CD8-positive, alpha-beta memory T cell (primary cell): ENCODE results near the gene ABCD3. TPM values are rescaled to one million over a fixed set of nuclear protein-coding genes. Genes with fewer than 3 reads are reported as not detected.

Source experiments
- CTCF ChIA-PET: fragments of 350-600 bp; sonication (Branson Sonifier 250); formaldehyde crosslinking; loops from one replicate; lab custom pipeline; 2021; ENCODE audit warnings: antibody characterized with exemption; lab: Charles Lee
- POLR2A ChIA-PET: fragments of 350-600 bp; sonication (Branson Sonifier 250); formaldehyde crosslinking; loops from one replicate; lab custom pipeline; 2021; ENCODE audit warnings: antibody characterized with exemption; lab: Charles Lee
- DNase-seq, 5 donors: peaks; one replicate each; pipeline versions ENCODE4 v3.0.0 to v3.0.0-alpha.2; 2020 to 2022; ENCODE audit warnings: mixed read lengths in 1 of 5
- H3K27ac ChIP-seq: one replicate; pipeline ENCODE4 v1.7.0; 2013; ENCODE audit warnings: low read depth, mild to moderate bottlenecking, low read length, moderate library complexity
- H3K27me3 ChIP-seq: 2 replicates; pipeline ENCODE4 v1.7.0; 2013; ENCODE audit warnings: low read length, mild to moderate bottlenecking; ENCODE audit not compliant: insufficient read depth, poor library complexity, severe bottlenecking
- H3K36me3 ChIP-seq: 2 replicates; pipeline ENCODE4 v1.7.0; 2013; ENCODE audit warnings: mild to moderate bottlenecking, low read length, moderate library complexity; ENCODE audit not compliant: insufficient read depth
- H3K4me1 ChIP-seq: 2 replicates; pipeline ENCODE4 v1.7.0; 2013; ENCODE audit warnings: mild to moderate bottlenecking, low read length, moderate library complexity; ENCODE audit not compliant: insufficient read depth
- H3K4me3 ChIP-seq: 2 replicates; pipeline ENCODE4 v1.7.0; 2013; ENCODE audit warnings: mild to moderate bottlenecking, low read length
- H3K9me3 ChIP-seq: 2 replicates; pipeline ENCODE4 v1.7.0; 2013; ENCODE audit warnings: mild to moderate bottlenecking, low read length
- H3K27ac Mint-ChIP-seq, 8 donors: one replicate each; pipeline ENCODE4 v1.8.0; 2020 to 2021; ENCODE audit warnings: mixed read lengths in 8 of 8, mild to moderate bottlenecking in 6 of 8, inconsistent platforms in 3 of 8, moderate library complexity in 3 of 8
- H3K27me3 Mint-ChIP-seq, 2 donors: one replicate each; pipeline ENCODE4 v1.8.0; 2020 to 2021; ENCODE audit warnings: mixed read lengths in 2 of 2, mild to moderate bottlenecking in 1 of 2, moderate library complexity in 1 of 2
- H3K36me3 Mint-ChIP-seq, 3 donors: one replicate each; pipeline ENCODE4 v1.8.0; 2020 to 2021; ENCODE audit warnings: mixed read lengths in 3 of 3, inconsistent platforms in 1 of 3, mild to moderate bottlenecking in 1 of 3
- H3K4me1 Mint-ChIP-seq, 3 donors: one replicate each; pipeline ENCODE4 v1.8.0; 2020 to 2021; ENCODE audit warnings: mixed read lengths in 3 of 3, inconsistent platforms in 1 of 3, mild to moderate bottlenecking in 1 of 3
- H3K4me3 Mint-ChIP-seq, 7 donors: one replicate each; pipeline ENCODE4 v1.8.0; 2020 to 2021; ENCODE audit warnings: mixed read lengths in 7 of 7, mild to moderate bottlenecking in 6 of 7, moderate library complexity in 4 of 7, inconsistent platforms in 2 of 7
- H3K9me3 Mint-ChIP-seq, 5 donors: one replicate each; pipeline ENCODE4 v1.8.0; 2020 to 2022; ENCODE audit warnings: mixed read lengths in 5 of 5, mild to moderate bottlenecking in 3 of 5, moderate library complexity in 2 of 5, inconsistent platforms in 1 of 5
- polyA plus RNA-seq: library from polyadenylated mRNA; unstranded; fragments of 300-500 nt; fragmentation: Illumina TruSeq; gene quantifications from one replicate; pipeline ENCODE4 v1.2.3, GENCODE V29; 2021
- total RNA-seq, 2 experiments: library from RNA; stranded (reverse); gene quantifications; one replicate each; pipeline ENCODE4 v1.2.3, GENCODE V29; 2021

Gene ABCD3
- total and polyA plus RNA-seq, 3 experiments from 2014 or later = 28.3 to 38.8 (median 36.7) TPM

GRCh38 chr1:94384485-94385265 is 33.5 kb upstream of the ABCD3 start:
- no peaks in the 10 kb centered on the region for H3K9me3 ChIP-seq
- H3K27ac ChIP-seq = no peak overlapping the region
- H3K36me3 Mint-ChIP-seq = peaks cover 0 to 8% (median 3%) of the 10 kb centered on the region in 3 donors
- no peaks in the 10 kb centered on the region for H3K36me3 ChIP-seq
- peak overlapping the region; percentile 32 for H3K4me3 ChIP-seq
- DNase-seq = peak in 2 of 5 donors; percentile 7 to 36
- H3K9me3 Mint-ChIP-seq = peaks cover 0 to 5% (median 4%) of the 10 kb centered on the region in 5 donors
- peak overlapping the region; percentile 32 to 72 (median 62) for H3K4me3 Mint-ChIP-seq
- peak overlapping the region in 6 of 8 donors; percentile 21 to 73 (median 47) for H3K27ac Mint-ChIP-seq
- peaks cover 11 to 16% of the 10 kb centered on the region in 2 donors for H3K27me3 Mint-ChIP-seq
- peaks cover 17% of the 10 kb centered on the region for H3K4me1 ChIP-seq
- H3K4me1 Mint-ChIP-seq = peaks cover 17 to 23% (median 23%) of the 10 kb centered on the region in 3 donors
- H3K27me3 ChIP-seq = no peaks in the 10 kb centered on the region
- ChIA-PET CTCF (no interaction called here), POLR2A (no interaction called here)

GRCh38 chr1:94385308-94385929 is 32.8 kb upstream of the ABCD3 start:
- peak overlapping the region in 5 of 8 donors; percentile 3 to 73 (median 57) for H3K27ac Mint-ChIP-seq
- H3K9me3 ChIP-seq = no peaks in the 10 kb centered on the region
- H3K36me3 ChIP-seq = no peaks in the 10 kb centered on the region
- H3K27me3 Mint-ChIP-seq = peaks cover 13 to 17% of the 10 kb centered on the region in 2 donors
- H3K4me3 Mint-ChIP-seq = peak overlapping the region in 4 of 7 donors; percentile 62 to 72 (median 69)
- no peak for DNase-seq
- H3K4me1 Mint-ChIP-seq = peaks cover 17 to 23% (median 23%) of the 10 kb centered on the region in 3 donors
- H3K4me3 ChIP-seq = no peak overlapping the region
- ChIA-PET CTCF (no interaction called here), POLR2A (no interaction called here)
- H3K27ac ChIP-seq = no peak overlapping the region
- H3K4me1 ChIP-seq = peaks cover 17% of the 10 kb centered on the region
- peaks cover 0 to 8% (median 4%) of the 10 kb centered on the region in 5 donors for H3K9me3 Mint-ChIP-seq
- H3K36me3 Mint-ChIP-seq = peaks cover 0 to 10% (median 3%) of the 10 kb centered on the region in 3 donors
- H3K27me3 ChIP-seq = no peaks in the 10 kb centered on the region

- peaks cover 0 to 8% (median 5%) of the 10 kb centered on the region in 5 donors for H3K9me3 Mint-ChIP-seq
- no peak overlapping the region for H3K27ac Mint-ChIP-seq
- ChIA-PET CTCF (no interaction called here), POLR2A (no interaction called here)
- Histone ChIP-seq H3K9me3 (no peaks in the 10 kb centered on the region), H3K4me3 (no peak overlapping the region), H3K4me1 (peaks cover 12% of the 10 kb centered on the region), H3K27ac (no peak overlapping the region), H3K36me3 (no peaks in the 10 kb centered on the region), H3K27me3 (no peaks in the 10 kb centered on the region)
- peaks cover 11 to 13% (median 13%) of the 10 kb centered on the region in 3 donors for H3K4me1 Mint-ChIP-seq
- H3K36me3 Mint-ChIP-seq = peaks cover 0 to 10% (median 4%) of the 10 kb centered on the region in 3 donors
- DNase-seq = no peak
- H3K4me3 Mint-ChIP-seq = no peak overlapping the region
- H3K27me3 Mint-ChIP-seq = peaks cover 15 to 27% of the 10 kb centered on the region in 2 donors
Measured at GRCh38 chr1:94389298-94389697, 28.9 kb upstream of the ABCD3 start.

- no peak for DNase-seq
- ChIA-PET CTCF (no interaction called here), POLR2A (no interaction called here)
- H3K4me1 Mint-ChIP-seq = no peaks in the 10 kb centered on the region
- Histone ChIP-seq H3K36me3 (no peaks in the 10 kb centered on the region), H3K4me3 (no peak overlapping the region), H3K27me3 (no peaks in the 10 kb centered on the region), H3K9me3 (no peaks in the 10 kb centered on the region), H3K27ac (no peak overlapping the region), H3K4me1 (no peaks in the 10 kb centered on the region)
- H3K4me3 Mint-ChIP-seq = no peak overlapping the region
- H3K9me3 Mint-ChIP-seq = peaks cover 0 to 7% (median 3%) of the 10 kb centered on the region in 5 donors
- H3K27ac Mint-ChIP-seq = no peak overlapping the region
- H3K36me3 Mint-ChIP-seq = peaks cover 0 to 5% (median 1%) of the 10 kb centered on the region in 3 donors
- peaks cover 16 to 32% of the 10 kb centered on the region in 2 donors for H3K27me3 Mint-ChIP-seq
Measured at GRCh38 chr1:94394247-94394646, 23.9 kb upstream of the ABCD3 start.

- Mint-ChIP-seq H3K27me3 (peaks cover 11 to 28% of the 10 kb centered on the region in 2 donors), H3K9me3 (peaks cover 0 to 3% (median 0%) of the 10 kb centered on the region in 5 donors), H3K4me3 (no peak overlapping the region), H3K36me3 (peaks cover 0 to 1% (median 0%) of the 10 kb centered on the region in 3 donors), H3K4me1 (no peaks in the 10 kb centered on the region), H3K27ac (no peak overlapping the region)
- ChIA-PET POLR2A (no interaction called here), CTCF (no interaction called here)
- no peak for DNase-seq
- Histone ChIP-seq H3K36me3 (no peaks in the 10 kb centered on the region), H3K4me1 (no peaks in the 10 kb centered on the region), H3K27ac (no peak overlapping the region), H3K4me3 (no peak overlapping the region), H3K27me3 (no peaks in the 10 kb centered on the region), H3K9me3 (no peaks in the 10 kb centered on the region)
Measured at GRCh38 chr1:94395231-94395630, 23.0 kb upstream of the ABCD3 start.

GRCh38 chr1:94395748-94396309 is 22.4 kb upstream of the ABCD3 start:
- H3K4me1 ChIP-seq = no peaks in the 10 kb centered on the region
- H3K9me3 ChIP-seq = no peaks in the 10 kb centered on the region
- Mint-ChIP-seq H3K4me1 (no peaks in the 10 kb centered on the region), H3K4me3 (no peak overlapping the region), H3K27me3 (peaks cover 11 to 29% of the 10 kb centered on the region in 2 donors), H3K36me3 (peaks cover 0 to 1% (median 0%) of the 10 kb centered on the region in 3 donors), H3K27ac (no peak overlapping the region), H3K9me3 (peaks cover 0 to 3% (median 0%) of the 10 kb centered on the region in 5 donors)
- ChIA-PET CTCF (no interaction called here), POLR2A (no interaction called here)
- H3K27ac ChIP-seq = no peak overlapping the region
- no peak overlapping the region for H3K4me3 ChIP-seq
- H3K36me3 ChIP-seq = no peaks in the 10 kb centered on the region
- no peak for DNase-seq
- H3K27me3 ChIP-seq = no peaks in the 10 kb centered on the region

GRCh38 chr1:94396356-94397010 is 21.7 kb upstream of the ABCD3 start:
- no peaks in the 10 kb centered on the region for H3K4me1 ChIP-seq
- Mint-ChIP-seq H3K4me1 (no peaks in the 10 kb centered on the region), H3K9me3 (peaks cover 0 to under 1% (median 0%) of the 10 kb centered on the region in 5 donors), H3K27ac (no peak overlapping the region), H3K4me3 (no peak overlapping the region), H3K36me3 (peaks cover 0 to 1% (median 0%) of the 10 kb centered on the region in 3 donors), H3K27me3 (peaks cover 11 to 30% of the 10 kb centered on the region in 2 donors)
- H3K36me3 ChIP-seq = no peaks in the 10 kb centered on the region
- H3K9me3 ChIP-seq = no peaks in the 10 kb centered on the region
- H3K27me3 ChIP-seq = no peaks in the 10 kb centered on the region
- ChIA-PET POLR2A (no interaction called here), CTCF (no interaction called here)
- H3K4me3 ChIP-seq = no peak overlapping the region
- no peak overlapping the region for H3K27ac ChIP-seq
- DNase-seq = no peak
